Fibroblast of lung (primary cell): ENCODE data around the gene MED15. TPM values are rescaled to one million over a fixed set of nuclear protein-coding genes. Genes with fewer than 3 reads are reported as not detected.

Source experiments
- DNase-seq, 2 donors: peaks; one replicate each; pipeline versions ENCODE4 v3.0.0 to v3.0.0-alpha.2; 2010; ENCODE audit warnings: low read depth in 2 of 2
- H2AFZ ChIP-seq: 2 replicates; pipeline ENCODE4 v1.5.1; 2012; ENCODE audit warnings: low read length, control low read depth, inconsistent platforms
- H3K27ac ChIP-seq: 2 replicates; pipeline ENCODE4 v1.5.1; 2011; ENCODE audit warnings: low read length, control low read depth; ENCODE audit not compliant: insufficient read depth
- H3K27me3 ChIP-seq: 2 replicates; pipeline ENCODE4 v1.5.1; 2011; ENCODE audit warnings: mild to moderate bottlenecking, low read length; ENCODE audit not compliant: control insufficient read depth, insufficient read depth
- H3K36me3 ChIP-seq: 2 replicates; pipeline ENCODE4 v1.5.1; 2011; ENCODE audit warnings: low read length; ENCODE audit not compliant: control insufficient read depth, insufficient read depth
- H3K4me1 ChIP-seq: 2 replicates; pipeline ENCODE4 v1.5.1; 2011; ENCODE audit warnings: low read length; ENCODE audit not compliant: control insufficient read depth, insufficient read depth; ENCODE audit errors: extremely low read depth
- H3K4me2 ChIP-seq: 2 replicates; pipeline ENCODE4 v1.5.1; 2011; ENCODE audit warnings: low read length, control low read depth; ENCODE audit not compliant: insufficient read depth; ENCODE audit errors: extremely low read depth
- H3K4me3 ChIP-seq, 4 experiments: fragments of 200-600 bp in 1 of 4; sonication (generic) in 1 of 4; replicated peaks in 1 of 4; 2 replicates each; pipeline ENCODE4 v1.5.1; 2011 to 2016; ENCODE audit warnings: low read length in 4 of 4, low read depth in 3 of 4, mild to moderate bottlenecking in 3 of 4, control low read depth in 2 of 4, inconsistent platforms in 1 of 4, mixed read lengths in 1 of 4; ENCODE audit not compliant: insufficient read depth in 1 of 4; ENCODE audit errors: control extremely low read depth in 1 of 4
- H3K79me2 ChIP-seq: 2 replicates; pipeline ENCODE4 v1.5.1; 2012; ENCODE audit warnings: mild to moderate bottlenecking, low read length, inconsistent platforms; ENCODE audit not compliant: control insufficient read depth, insufficient read depth
- H3K9ac ChIP-seq: 2 replicates; pipeline ENCODE4 v1.5.1; 2011; ENCODE audit warnings: mild to moderate bottlenecking, low read length, control low read depth; ENCODE audit not compliant: insufficient read depth
- H3K9me3 ChIP-seq: 2 replicates; pipeline ENCODE4 v1.5.1; 2012; ENCODE audit warnings: low read depth, low read length; ENCODE audit not compliant: control insufficient read depth, insufficient read depth
- H4K20me1 ChIP-seq: 2 replicates; pipeline ENCODE4 v1.5.1; 2011; ENCODE audit warnings: low read length; ENCODE audit not compliant: control insufficient read depth, insufficient read depth; ENCODE audit errors: extremely low read depth
- EZH2 ChIP-seq: IDR thresholded peaks from 2 replicates; pipeline ENCODE4 v1.5.1; 2012; ENCODE audit warnings: low read length, control low read depth, mild to moderate bottlenecking; ENCODE audit errors: missing control alignments
- polyA plus RNA-seq, 2 donors: library from polyadenylated mRNA; depleted of rRNA in 1 of 2; stranded (reverse) in 1 of 2; unstranded in 1 of 2; fragments of >200 nt; gene quantifications; 2 replicates each; pipeline ENCODE4 v1.2.1, GENCODE V29; 2011 to 2012; ENCODE audit warnings: missing spikeins in 1 of 2
- total RNA-seq: library from RNA; depleted of rRNA; stranded (reverse); fragments of >200 nt; gene quantifications from 2 replicates; pipeline ENCODE4 v1.2.1, GENCODE V29; 2014
- TF ChIP-seq, protein P1 (sequence below), 2 donors: IDR thresholded peaks in 1 of 2; conservative IDR thresholded peaks in 1 of 2; 1 replicate in 1 of 2; 2 replicates in 1 of 2; pipeline ENCODE4 v1.5.1; 2011 to 2012; ENCODE audit warnings: low read length in 2 of 2, control low read depth in 1 of 2, inconsistent platforms in 1 of 2, low read depth in 1 of 2, mild to moderate bottlenecking in 1 of 2

MED15 gene
- total and polyA plus RNA-seq, 2 donors (not counting 1 experiment from before 2014, with no cell fraction given): 28.6 TPM

DNA sequence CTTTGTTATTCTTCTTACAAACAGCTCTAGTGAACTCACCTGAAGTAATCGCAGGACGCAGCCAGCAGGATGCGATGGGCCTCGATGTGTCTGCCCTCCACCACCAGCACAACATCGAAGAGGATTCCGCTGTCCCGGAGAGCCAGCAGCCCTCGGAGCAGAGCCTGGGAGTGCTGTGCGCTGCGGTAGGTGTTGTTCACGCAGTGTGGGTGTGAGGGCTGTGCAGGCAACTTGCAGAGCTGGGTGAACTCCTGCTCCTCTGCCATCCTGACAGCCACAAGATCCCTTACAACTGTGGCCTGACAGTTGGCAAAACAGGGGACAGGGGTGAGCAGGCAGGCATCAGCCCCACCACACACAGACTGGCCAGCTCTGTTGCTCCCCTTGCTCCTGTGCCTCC, 18.5 kb upstream of the MED15 start:
- Histone ChIP-seq H3K4me3 (no peak overlapping the region), H3K4me2 (no peak overlapping the region), H3K79me2 (peaks cover 22% of the 10 kb centered on the region), H3K27ac (no peak overlapping the region), H4K20me1 (no peaks in the 10 kb centered on the region), H3K9me3 (no peaks in the 10 kb centered on the region), H2AFZ (no peak overlapping the region), H3K27me3 (no peaks in the 10 kb centered on the region), H3K9ac (no peak overlapping the region), H3K36me3 (peaks cover 3% of the 10 kb centered on the region), H3K4me1 (no peaks in the 10 kb centered on the region)
- no peak for DNase-seq
- TF ChIP-seq, protein P1, sequence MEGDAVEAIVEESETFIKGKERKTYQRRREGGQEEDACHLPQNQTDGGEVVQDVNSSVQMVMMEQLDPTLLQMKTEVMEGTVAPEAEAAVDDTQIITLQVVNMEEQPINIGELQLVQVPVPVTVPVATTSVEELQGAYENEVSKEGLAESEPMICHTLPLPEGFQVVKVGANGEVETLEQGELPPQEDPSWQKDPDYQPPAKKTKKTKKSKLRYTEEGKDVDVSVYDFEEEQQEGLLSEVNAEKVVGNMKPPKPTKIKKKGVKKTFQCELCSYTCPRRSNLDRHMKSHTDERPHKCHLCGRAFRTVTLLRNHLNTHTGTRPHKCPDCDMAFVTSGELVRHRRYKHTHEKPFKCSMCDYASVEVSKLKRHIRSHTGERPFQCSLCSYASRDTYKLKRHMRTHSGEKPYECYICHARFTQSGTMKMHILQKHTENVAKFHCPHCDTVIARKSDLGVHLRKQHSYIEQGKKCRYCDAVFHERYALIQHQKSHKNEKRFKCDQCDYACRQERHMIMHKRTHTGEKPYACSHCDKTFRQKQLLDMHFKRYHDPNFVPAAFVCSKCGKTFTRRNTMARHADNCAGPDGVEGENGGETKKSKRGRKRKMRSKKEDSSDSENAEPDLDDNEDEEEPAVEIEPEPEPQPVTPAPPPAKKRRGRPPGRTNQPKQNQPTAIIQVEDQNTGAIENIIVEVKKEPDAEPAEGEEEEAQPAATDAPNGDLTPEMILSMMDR (conservative IDR thresholded peaks at IDR 0.05 in 1 of 2, IDR thresholded peaks at IDR 0.05 in 1 of 2; ENCODE audit: low read depth in 1 of 2, low read length in 2 of 2): no peak
- no peak for TF ChIP-seq EZH2

GRCh38 chr22:20490183-20490940, 17.0 kb upstream of the MED15 start:
- Histone ChIP-seq H4K20me1 (no peaks in the 10 kb centered on the region), H3K27ac (no peak overlapping the region), H3K27me3 (no peaks in the 10 kb centered on the region), H3K79me2 (peaks cover 30% of the 10 kb centered on the region), H3K4me3 (no peak overlapping the region), H3K4me1 (no peaks in the 10 kb centered on the region), H3K36me3 (peaks cover 3% of the 10 kb centered on the region), H3K9ac (no peak overlapping the region), H3K9me3 (no peaks in the 10 kb centered on the region), H3K4me2 (no peak overlapping the region), H2AFZ (no peak overlapping the region)
- TF ChIP-seq, protein P1 (conservative IDR thresholded peaks at IDR 0.05 in 1 of 2, IDR thresholded peaks at IDR 0.05 in 1 of 2; ENCODE audit: low read depth in 1 of 2, low read length in 2 of 2): no peak
- TF ChIP-seq EZH2: no peak
- no peak for DNase-seq

- peaks cover 3% of the 10 kb centered on the region for H3K36me3 ChIP-seq
- H3K27ac ChIP-seq: no peak overlapping the region
- H3K79me2 ChIP-seq: peaks cover 30% of the 10 kb centered on the region
- H3K27me3 ChIP-seq: no peaks in the 10 kb centered on the region
- H3K4me1 ChIP-seq: no peaks in the 10 kb centered on the region
- no peak for TF ChIP-seq EZH2
- TF ChIP-seq, protein P1 (conservative IDR thresholded peaks at IDR 0.05 in 1 of 2, IDR thresholded peaks at IDR 0.05 in 1 of 2; ENCODE audit: low read depth in 1 of 2, low read length in 2 of 2): no peak
- H2AFZ ChIP-seq: no peak overlapping the region
- H3K9me3 ChIP-seq: no peaks in the 10 kb centered on the region
- H4K20me1 ChIP-seq: no peaks in the 10 kb centered on the region
- DNase-seq: no peak
- no peak overlapping the region for H3K4me3 ChIP-seq
- no peak overlapping the region for H3K9ac ChIP-seq
- H3K4me2 ChIP-seq: no peak overlapping the region
Measured at GRCh38 chr22:20490941-20491307, 16.5 kb upstream of the MED15 start.
